ENCODE results near the gene YAP1.
"Not testable (repeated sequence)": the region's sequence is repeated elsewhere in the genome, so short reads cannot be mapped to it uniquely, and the experiment has no call there.

YAP1 gene

DNA sequence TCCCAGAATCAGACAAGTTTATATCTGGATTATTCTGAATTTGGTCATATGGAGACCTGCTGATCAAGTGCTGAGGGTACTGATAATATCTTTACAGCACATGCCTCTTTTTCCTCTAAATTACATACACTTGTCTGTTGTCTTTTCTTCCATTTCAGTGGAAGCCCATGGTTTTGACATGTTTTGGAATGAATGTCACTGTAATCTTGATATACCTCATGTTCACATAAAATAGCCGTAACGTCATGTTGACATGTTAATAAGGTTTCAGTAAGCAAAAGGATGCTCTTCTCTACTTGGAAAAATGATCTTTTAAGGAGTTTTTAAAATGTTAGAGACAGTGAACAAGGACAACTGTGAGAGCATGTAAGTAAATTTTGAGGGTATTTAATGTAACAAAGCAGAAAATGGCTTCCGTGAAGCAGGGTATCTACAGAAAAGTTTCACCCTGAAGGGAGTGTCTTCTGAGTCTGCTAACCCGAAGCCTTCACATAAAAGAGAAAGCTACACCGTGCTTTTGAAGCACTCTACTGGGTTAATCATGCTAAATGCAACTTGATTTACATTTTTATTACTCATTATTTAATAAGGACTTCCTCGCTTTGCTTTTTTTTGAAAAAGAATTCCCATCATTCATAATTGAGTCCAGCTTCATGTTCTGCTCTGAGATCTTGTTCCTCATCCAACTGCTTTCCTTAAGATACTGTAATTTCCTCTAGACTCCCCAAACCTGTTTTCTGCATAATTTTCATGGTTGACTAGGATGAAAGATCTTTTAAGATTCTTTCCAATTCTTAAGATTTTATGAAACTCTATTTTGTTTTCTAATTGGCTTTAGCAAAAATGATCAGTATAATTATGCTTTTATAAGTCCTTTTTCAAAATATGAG is 56.2 kb downstream of the YAP1 start:
- DNase-seq, result no peak

DNA sequence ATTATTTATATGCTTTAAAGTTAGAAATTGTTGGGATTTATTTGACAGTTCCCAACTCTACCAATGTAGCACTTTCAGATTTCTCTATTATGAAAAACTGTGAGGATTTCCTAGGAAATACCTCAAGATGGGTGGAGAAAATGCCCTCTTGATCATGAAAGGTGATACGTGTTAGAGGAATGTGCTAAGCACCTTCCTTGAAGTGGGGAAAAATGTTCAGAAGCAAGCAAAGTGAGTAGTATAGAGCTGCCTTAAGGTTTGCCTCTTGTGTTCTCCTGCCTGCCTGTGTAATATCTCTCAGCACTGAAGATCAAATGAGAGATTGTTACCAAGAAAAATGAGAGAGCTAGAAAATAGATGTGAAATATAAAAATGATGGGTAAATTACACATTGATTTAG is 58.2 kb downstream of the YAP1 start:
- DNase-seq, result no peak

DNA sequence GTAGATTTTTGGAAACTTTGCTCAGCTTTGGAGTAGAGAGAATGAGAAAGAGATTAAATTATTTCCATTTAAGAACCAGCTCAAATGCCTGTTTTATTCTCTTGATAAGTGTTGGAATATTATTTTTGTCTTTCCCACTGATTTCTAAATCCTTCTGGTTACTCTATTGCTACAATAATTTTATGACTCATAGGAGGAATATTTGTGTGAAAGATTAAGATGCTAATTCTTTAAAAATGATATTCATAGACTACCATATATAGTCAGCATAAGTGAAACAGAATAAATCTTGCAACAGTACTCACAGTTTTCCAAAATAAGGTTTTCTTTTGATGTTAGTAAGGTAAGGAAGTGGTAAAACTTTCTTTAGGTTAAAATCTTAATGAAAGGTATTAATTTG is 60.9 kb downstream of the YAP1 start:
- DNase-seq, result no peak

DNA sequence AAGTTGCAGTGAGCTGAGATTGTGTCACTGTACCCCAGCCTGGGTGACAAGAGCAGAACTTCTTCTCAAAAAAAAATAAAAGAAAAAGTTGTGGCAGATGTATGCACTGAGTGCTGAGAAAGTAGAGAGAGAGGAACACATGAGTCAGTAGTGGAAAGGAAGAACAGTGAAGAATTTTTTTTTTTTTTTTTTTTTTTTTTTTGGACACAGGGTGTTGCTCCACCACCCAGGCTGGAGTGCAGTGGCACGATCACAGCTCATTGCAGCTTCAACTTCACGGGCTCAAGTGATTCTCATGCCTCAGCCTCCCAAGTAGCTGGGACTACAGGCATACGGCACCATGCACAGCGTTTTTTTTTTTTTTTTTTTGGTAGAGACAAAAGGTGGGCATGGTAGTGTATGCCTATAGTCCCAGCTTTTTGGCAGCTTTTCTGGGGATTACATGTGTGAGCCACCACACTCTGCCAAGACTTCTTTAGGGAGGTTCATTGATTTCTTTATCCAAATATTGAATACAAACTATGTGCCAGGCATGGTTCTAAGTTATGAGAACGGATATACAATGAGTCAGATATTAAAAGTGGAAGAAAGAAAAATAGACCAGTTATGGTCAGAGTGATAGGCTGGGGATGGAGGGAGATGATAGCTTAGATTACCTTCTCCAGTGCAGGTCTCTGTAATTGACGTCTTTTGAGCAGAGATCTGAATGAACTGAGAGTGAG is 62.0 kb downstream of the YAP1 start:
- no peak for DNase-seq

DNA sequence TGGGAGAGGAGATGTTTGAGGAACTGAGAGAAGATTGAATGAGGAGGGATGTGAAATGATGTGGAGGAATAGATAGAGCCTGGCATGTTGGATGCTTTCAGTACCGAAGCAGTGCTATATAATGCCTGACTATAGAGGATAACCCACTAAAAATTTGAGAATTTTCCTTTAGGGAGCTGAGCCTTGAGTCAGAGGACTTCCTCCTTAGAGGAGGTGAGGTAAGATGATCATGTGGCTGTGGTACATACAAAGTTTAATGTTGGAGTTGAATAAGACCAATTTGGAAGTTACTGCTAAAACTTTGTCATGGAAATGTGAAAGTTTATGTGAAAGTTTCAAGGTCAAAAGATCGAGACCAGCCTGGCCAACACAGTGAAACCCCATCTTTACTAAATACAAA is 66.9 kb downstream of the YAP1 start:
- DNase-seq, result no peak

DNA sequence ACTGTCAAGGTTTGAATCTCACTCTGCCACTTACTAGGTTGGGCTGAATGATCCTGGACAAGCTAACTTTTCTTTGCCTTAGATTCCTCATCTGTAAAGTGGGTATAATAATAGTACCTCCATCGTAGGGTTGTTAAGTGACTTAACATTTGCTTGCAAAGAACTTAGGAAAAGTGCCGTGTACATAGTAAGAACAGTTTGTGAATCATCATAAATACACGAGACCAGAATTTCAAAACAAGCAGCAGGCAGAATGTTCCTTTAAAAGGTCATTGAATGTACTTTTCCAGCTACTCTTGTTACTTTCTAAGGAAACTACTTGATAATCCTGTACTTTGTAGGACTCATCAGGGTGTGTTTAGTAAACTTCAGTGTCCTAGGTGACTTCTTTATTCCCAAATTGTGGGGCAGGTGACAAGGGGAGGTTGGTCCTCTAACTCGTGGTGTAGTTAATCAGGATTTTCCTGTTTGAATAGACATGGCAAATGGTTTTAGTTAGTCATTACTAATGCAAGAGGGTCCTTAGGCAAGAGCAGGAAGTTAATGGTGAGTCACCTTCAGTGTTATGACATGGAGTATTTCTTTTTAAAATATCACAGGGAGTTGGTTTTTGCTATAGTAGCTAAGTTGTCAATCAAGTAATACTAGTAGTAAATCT is 67.9 kb downstream of the YAP1 start:
- DNase-seq, result peak; percentile 53 to 59

DNA sequence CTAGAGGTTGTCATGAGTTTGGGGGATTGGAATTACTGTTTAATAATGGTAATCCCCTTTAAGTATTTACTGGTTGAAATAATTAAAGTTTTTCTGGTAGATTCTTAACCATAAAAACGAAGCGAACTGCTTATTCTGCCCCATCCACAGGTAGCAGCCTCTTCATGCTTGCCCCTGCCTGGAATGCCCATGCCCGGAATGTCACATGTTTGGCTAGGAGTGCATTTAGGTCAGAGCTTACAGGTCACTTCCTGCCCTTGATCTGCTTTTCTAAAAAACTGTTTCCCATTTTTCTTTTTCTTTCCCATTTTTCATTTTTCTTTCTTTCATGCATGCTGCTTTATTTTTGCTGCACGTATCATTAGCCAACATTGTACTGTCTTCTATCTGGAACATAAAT is 69.1 kb downstream of the YAP1 start:
- no peak for DNase-seq

DNA sequence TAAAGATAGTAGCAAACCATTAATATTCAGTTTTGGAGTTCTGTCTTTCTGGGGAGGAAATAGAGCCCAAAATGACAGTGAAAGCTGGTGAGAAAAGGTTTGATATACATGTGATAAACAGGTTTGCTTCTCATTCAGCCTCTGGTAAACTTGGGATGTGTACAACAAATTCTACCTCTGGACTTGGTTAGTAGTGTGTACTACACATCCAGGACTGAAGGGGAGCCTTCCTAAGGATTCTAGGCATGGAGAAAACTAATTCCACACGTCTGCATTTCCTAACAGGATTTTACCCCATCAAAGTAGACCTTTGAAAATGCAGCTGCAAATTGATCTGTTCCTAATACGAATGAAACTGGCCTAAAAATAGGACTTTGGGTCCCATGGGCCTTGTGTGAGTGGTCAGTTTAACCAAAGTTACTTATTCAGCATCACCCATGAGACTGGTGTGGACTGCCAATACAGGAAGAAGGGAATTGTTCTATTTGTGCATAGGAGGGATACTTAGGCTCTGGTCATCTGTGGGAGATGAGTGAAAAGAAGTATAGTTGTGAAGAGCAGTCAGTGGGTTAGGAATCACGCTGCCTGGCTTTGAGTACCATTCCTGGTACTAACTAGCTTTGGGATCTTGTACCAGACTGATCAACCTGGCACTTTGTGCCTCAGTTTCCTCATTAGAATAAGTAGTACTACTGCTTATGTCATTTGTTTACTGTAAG is 74.2 kb downstream of the YAP1 start:
- no peak for DNase-seq

DNA sequence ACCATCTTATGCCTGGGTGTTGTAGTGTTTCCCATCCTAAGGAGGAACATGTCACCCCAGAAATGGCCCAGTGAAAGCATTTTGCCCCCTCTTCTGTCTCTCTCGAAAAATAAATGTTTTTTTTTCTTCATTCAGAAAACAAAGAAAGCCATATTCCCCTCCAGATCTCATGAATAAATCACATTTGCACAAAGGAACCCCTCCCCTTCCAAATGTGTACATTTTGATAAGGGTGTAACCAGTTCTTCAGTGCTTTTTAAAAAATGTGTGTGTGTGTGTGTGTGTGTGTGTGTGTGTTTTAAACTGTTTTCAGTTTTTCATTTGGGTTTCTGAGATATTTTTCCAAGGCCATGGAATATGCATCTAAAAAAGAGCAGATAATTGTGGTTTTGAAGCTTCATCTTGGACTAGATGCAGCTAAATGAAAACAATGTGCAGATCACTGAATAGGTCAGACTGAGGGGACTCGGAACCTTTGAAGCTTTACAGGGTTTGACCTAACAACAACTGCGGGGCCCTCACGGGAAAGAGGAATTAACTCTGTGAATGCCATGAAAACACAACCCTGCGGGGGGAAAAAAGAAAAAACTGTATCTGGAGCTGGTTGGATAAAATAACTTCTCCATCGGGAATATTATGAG is 76.4 kb downstream of the YAP1 start:
- DNase-seq, result no peak

DNA sequence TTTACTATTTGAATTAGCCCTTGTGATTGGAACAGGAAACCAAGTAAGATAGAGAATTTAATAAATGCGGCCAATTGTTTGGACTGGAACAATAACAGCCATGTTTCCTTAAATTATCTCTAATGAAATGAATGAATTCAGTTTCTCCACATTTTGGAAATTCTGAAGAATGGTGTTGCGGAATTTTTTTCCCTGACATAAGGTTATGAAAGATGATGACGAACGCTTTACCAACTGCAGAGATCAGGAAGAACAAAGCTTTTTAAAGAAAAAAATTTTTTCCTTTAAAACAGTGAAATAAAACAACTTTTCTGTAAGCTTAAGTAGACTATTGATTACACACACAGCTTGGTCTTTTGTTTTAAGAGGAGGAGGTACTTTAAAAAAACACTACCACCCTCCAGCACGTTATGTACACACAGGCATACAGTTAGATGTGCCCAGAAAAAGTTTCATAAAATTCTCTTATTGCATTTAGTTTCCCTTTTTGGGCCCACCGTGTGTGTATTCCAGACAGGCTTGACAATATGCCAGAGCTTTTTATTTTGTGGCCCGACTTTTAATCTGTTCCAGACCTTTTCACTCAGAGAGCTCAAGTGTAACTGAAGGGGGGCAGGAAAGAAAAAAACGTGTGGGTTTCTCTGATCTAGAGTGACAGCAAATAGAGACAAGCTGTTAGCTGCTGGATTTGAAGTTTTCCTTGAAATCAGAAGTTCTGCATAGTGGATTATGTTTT is 77.3 kb downstream of the YAP1 start:
- no peak for DNase-seq

DNA sequence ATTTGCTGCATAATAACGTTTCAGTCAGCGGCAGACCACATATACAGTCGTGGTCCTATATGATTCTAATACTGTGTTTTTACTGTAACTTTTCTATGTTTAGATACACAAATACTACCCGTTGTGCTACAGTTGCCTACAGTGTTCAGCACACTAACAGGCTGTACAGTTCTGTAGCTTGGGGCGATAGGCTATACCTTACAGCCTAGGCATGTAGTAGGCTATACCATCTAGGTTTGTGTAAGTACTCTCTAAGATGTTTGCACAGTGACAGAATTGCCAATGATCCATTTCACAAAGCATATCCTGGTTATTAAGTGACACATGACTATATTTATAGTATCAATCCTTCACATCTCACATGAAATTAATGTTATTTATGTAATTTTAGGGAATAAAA is 78.2 kb downstream of the YAP1 start:
- no peak for DNase-seq

DNA sequence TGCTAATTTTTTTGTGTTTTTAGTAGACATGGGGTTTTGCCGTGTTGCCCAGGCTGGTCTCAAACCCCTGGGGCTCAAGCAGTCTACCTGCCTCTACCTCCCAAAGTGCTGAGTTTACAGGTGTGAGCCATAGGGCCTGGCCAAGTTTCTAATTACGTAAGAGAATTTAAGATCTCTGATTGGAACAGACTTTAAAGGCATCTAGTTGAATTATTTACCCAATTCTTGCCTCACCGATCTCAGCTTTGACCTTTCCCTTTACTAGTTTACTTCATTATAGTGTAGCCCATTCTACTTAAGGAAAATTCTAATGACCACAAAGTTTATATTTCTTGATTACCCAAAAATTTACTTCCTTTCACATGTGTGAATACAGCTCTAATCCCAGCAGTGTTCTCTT is 81.6 kb downstream of the YAP1 start:
- DNase-seq, result no peak

DNA sequence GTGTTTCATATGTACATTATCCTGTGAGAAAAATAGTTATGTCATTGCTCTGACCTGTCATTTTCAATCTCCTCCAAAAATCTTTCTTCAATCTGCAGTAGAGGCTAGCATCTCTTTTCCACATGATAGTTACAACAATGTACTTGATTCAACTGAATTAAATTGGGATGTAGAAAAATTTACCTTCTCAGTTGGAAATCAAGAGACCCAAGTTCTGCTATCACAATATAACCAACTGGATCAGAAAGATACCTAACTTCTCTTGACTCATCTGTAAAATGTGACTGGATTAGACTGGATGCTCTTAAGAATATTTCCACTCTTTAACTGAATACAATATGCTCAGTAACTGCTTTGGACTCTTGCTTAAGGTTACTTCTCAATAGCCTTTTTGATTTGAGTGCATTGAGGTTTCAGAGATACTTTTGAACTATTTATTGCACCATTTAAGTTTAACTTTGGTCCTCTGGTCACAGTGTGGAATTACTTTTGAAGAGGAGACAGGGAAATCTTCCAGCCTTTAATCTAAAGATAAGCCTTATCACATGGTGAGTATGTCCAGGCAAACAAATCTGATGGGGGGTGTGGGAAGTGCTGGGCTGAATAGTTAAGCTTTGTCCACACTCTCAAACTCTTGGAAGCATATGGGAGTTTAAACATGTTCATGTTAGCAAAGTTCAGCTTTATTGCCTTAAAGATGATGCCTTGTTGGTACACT is 82.3 kb downstream of the YAP1 start:
- DNase-seq, result no peak

DNA sequence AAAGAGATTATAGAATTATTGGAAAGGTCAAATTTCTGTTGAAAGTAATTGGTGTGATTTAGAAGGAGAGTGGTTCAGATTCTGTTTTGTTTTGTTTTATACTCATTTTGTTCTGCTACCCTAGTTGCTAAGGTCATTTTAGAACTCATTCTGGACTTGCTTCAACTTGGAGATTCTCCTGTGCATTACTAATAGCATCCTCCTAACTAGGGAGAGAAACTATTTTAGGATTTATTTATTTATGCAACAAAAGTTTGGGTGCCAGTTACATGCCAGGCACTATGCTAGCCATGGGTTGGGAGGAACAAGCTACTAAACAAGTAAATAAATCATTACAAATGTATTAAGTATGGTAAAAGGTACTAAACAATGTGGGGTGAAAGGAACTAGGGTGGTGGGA is 84.0 kb downstream of the YAP1 start:
- no peak for DNase-seq

DNA sequence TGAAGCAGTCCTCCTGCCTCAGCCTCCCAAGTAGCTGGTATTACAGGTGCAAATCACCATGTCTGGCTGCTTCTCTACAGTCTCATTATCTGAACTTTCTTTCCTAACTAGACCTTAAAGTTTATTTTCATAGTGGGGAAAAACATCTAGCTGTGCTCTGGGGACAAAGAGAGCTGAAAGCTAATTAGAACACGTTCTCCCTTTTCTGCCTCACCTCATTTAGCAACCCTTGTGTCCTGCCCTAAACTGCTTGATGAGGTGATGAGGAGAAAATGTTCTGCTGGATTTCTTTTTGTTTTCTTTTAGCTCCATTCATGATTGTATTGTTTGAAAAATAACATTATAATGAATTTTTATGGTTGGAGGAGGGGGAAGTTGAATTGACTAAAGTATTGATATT is 84.7 kb downstream of the YAP1 start:
- no peak for DNase-seq

DNA sequence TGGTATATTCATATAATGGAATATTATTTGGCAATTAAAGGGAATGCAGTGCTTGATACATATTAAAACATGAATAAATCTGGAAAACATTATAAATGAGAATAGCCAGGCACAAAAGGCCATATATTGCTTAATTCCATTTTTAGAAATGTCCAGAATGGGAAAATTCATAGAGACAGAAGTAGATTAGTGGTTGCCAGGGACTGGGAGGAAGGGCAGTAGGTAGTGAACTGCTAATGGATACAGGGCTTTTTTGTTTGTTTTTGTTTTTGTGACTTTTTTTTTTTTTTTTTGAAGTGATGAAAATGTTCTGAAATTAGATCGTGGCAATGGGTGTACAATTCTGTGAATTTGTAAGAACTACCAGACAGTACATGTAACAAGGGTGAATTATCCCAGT is 86.1 kb downstream of the YAP1 start:
- DNase-seq, result no peak

DNA sequence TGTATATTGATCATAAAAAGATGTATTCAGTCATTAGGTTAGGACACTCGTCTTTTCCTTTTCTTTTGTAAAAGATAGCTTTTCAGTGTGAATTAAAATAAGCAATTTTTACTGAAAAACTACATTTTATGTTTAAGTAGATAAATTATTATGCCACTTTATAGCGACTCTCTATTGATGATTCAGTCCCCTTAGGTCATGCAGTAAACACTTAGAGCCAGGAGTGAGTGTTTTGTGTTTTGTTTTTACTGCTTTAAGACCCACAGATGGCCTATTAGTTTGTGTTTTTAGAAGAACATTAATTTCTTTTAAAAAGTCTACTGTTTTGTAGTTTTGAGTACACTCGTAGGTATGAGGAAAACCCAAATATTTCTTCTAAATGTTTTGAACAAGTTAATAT is 86.6 kb downstream of the YAP1 start:
- no peak for DNase-seq

DNA sequence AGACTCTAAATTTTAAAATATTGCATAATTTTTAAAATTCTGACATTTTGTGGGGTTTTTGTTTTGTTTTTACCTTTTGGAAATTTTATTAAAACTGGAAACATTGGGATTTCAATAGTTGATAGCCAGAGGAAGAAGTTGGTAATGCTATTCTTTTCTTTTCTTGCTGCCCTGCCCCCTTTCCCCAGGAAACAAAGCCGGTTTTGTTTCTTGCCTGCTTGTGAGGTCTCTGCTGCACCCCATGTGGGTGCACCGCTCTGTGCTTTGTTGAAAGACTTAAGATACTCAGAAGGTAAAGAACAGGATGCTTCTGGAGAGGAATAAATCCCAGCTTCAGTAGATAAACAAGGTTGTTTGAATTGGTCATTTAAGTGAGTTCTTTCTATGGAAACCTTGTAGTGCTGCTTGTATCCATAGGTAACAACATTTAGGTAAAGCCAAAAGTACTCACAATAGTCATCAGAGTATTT is 87.5 kb downstream of the YAP1 start:
- DNase-seq, result no peak

DNA sequence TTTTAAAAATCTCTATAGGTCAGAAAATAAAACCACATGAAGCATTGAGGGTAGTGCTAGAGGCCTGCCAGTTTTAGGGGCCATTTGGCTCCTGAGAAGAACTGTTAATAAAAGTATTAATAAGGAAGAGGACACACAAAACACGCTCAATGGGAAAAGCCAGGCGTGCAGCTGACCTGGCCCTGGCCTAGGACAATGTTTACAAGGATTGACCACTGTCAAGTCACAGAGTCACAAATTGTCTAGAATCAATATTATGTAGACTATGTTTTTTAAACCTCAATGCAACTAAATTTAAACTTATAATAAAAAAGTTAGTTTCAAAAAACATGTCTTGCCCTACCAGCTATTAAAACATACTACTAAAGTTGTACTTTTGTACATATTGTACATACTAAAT is 89.4 kb downstream of the YAP1 start:
- no peak for DNase-seq

DNA sequence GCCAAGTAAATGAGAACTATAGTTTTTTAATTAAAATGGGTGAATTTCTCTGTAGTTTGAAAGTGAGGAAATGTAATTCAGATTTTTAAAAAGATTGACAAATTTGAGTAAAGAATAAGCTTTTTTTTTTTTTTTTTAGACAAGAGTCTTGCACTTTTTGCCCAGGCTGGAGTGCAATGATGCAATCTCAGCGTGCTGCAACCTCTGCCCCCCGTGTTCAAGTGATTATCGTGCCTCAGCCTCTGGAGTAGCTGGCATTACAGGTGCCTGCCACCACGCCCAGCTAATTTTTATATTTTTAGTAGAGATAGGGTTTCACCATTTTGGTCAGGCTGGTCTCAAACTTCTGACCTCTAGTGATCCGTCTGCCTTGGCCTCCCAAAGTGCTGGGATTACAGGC is 90.1 kb downstream of the YAP1 start:
- not testable (repeated sequence) for DNase-seq

DNA sequence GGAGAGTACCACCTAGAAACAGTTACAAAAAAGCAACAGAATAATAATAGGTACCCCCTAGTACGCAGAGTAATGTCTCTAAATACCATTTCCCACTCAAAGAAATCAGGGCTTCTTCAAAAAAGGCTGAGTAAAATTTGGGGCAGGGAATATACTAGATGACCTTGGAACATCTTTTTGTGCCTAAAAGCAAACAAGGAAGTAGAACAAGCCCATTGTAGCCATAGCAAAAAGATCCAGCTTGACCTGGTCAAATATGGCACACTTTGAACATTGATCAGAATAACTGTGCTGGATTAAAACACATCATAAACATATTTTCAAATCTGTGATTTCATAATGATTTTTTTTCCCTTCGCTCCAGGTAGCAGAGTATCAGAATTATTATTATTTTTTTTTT is 91.5 kb downstream of the YAP1 start:
- DNase-seq, result no peak

Measured in Kasumi-1 (cell line).